OCI-M2 (cell line): ENCODE data around the gene ANKRD11.
"Not testable (repeated sequence)": the region's sequence is repeated elsewhere in the genome, so short reads cannot be mapped to it uniquely, and the experiment has no call there.

ENCODE experiments used
- DNase-seq: peaks from one replicate; lab custom pipeline; 2025; ENCODE audit not compliant: unreplicated experiment; lab: John Stamatoyannopoulos, UW

ANKRD11 gene

GRCh38 chr16:89409161-89409711 is 81.1 kb downstream of the ANKRD11 start:
- no peak for DNase-seq

GRCh38 chr16:89408315-89408714 is 82.0 kb downstream of the ANKRD11 start:
- DNase-seq = no peak

- DNase-seq = no peak
Observed at GRCh38 chr16:89407925-89408300, 82.4 kb downstream of the ANKRD11 start.

GRCh38 chr16:89407282-89407924 is 83.0 kb downstream of the ANKRD11 start:
- DNase-seq = no peak

- no peak for DNase-seq
Observed at GRCh38 chr16:89406277-89406888, 84.0 kb downstream of the ANKRD11 start.

- no peak for DNase-seq
Observed at GRCh38 chr16:89404561-89404960, 85.8 kb downstream of the ANKRD11 start.

GRCh38 chr16:89402962-89403361 is 87.4 kb downstream of the ANKRD11 start:
- no peak for DNase-seq

GRCh38 chr16:89401641-89402445 is 88.5 kb downstream of the ANKRD11 start:
- no peak for DNase-seq

GRCh38 chr16:89401205-89401604 is 89.2 kb downstream of the ANKRD11 start:
- no peak for DNase-seq

- DNase-seq = no peak
Observed at GRCh38 chr16:89400740-89401139, 89.6 kb downstream of the ANKRD11 start.

- DNase-seq = no peak
Observed at GRCh38 chr16:89398924-89399323, 91.4 kb downstream of the ANKRD11 start.

GRCh38 chr16:89397331-89397861 is 93.0 kb downstream of the ANKRD11 start:
- DNase-seq = no peak

- DNase-seq = no peak
Observed at GRCh38 chr16:89396156-89396555, 94.2 kb downstream of the ANKRD11 start.

- no peak for DNase-seq
Observed at GRCh38 chr16:89395150-89396142, 94.9 kb downstream of the ANKRD11 start.

GRCh38 chr16:89393738-89394406 is 96.5 kb downstream of the ANKRD11 start:
- no peak for DNase-seq

GRCh38 chr16:89392881-89393737 is 97.3 kb downstream of the ANKRD11 start:
- no peak for DNase-seq

GRCh38 chr16:89390224-89390583 is 100.2 kb downstream of the ANKRD11 start:
- DNase-seq = not testable (repeated sequence)

- not testable (repeated sequence) for DNase-seq
Observed at GRCh38 chr16:89389504-89390223, 100.7 kb downstream of the ANKRD11 start.
